Central memory CD4-positive, alpha-beta T cell (primary cell): ENCODE results near the gene PRDM15.

ENCODE experiments used
- DNase-seq: peaks from one replicate; pipeline ENCODE4 v3.0.0; 2022

PRDM15 gene

GRCh38 chr21:41772351-41773080 is 106.6 kb downstream of the PRDM15 start:
- no peak for DNase-seq

GRCh38 chr21:41771625-41771945 is 107.6 kb downstream of the PRDM15 start:
- no peak for DNase-seq

DNA sequence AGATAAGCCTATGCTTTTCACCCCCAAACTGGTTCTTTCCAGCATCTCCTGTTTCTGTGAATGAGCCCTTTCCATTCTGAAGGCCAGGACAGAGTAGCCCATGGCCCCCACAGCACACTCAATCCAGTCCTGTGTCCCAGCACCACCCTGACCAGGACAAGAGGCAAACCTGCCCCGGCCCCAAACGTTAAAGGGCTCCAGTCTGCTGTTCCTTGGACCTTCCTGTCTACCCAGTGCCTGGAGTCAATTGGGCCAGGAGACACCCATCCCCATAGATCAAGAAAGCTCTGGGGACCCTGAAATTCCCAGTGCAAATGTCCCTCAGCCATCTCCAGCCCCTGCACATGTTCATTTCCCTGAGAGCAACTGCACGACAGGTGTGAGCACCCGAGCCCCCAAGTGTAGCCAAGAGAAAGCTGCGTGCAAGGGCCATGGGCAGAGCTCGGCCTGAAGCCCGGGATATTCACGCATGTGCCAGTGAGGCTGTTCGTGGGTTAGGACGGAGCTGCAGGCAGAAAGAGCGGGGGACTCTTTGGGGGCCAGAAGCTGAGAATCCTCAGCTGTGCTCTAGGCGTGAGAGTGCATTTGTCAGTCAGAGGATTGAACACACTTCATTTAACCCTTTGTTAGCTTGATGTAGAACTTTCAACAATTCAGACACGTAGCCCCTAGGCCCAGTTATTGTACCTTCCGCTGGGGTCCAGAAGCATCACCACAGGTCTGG is 108.1 kb downstream of the PRDM15 start:
- DNase-seq: no peak

DNA sequence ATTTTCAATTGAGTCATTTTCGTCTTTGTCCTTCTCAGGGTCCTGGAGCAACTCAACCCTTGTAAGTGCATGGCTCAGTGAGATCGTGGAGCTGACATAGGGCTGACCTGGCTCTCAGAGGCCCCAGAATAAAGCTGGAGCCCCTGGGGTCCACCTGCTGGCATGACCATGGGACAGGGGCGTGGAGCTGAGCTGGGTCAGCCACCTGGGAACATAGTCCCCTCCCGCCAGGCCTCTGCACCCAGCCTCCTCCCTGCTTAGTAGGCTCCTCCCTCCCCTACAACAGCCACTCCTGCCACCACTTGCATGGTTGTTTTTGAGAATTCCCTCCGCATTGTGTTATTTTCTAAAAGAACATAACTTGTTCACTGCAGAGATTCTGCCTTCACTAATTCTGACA is 109.2 kb downstream of the PRDM15 start:
- DNase-seq: no peak

DNA sequence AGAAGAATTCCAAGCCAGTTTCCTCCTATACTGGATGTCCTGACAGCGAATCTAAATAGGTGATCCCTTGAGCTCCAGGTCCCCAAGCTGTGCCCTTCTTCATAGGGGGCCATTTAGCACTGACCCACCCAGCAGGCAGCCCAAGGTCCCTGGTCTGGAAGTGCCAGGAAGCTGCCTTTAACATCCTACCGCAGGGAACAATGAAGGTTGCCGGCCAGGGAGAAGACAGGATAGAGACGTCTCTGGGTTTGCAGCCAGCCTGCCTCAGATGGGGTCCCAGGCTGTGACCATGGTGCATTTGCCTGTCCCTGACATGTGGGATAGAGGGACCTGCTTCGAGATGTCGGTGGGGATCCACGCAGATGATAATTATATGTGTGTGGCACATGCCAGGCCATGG is 109.6 kb downstream of the PRDM15 start:
- DNase-seq: no peak

- no peak for DNase-seq
Measured at GRCh38 chr21:41769111-41769510, 110.0 kb downstream of the PRDM15 start.

DNA sequence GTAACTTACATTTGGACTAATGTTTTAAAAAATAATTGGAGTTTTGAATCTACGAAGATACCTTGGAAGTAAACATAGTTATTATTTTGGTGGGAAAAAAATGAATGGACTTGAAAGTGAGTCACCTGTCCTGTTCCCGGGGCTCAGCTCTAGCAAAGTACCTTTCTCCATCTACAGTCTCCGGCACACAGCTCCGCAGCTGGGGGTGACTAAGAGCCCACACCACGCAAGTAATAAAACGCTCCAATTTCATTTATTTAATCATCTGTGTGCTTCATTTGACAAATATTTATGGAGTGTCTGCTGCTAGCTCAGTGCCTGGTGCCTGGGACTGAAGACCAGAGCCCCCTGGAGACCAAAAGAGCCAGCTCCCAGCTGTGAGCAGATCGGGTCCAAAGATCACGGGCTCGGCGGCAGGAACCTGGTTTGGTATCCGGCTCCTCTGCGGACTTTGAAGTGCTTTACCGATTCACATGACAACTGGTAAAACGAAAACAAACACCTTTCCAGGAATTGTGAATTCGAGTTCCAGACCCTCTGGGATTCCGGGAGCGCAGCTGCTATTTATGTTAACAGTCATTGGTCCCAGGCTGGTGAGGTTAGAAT is 110.6 kb downstream of the PRDM15 start:
- DNase-seq: peak; percentile 15

DNA sequence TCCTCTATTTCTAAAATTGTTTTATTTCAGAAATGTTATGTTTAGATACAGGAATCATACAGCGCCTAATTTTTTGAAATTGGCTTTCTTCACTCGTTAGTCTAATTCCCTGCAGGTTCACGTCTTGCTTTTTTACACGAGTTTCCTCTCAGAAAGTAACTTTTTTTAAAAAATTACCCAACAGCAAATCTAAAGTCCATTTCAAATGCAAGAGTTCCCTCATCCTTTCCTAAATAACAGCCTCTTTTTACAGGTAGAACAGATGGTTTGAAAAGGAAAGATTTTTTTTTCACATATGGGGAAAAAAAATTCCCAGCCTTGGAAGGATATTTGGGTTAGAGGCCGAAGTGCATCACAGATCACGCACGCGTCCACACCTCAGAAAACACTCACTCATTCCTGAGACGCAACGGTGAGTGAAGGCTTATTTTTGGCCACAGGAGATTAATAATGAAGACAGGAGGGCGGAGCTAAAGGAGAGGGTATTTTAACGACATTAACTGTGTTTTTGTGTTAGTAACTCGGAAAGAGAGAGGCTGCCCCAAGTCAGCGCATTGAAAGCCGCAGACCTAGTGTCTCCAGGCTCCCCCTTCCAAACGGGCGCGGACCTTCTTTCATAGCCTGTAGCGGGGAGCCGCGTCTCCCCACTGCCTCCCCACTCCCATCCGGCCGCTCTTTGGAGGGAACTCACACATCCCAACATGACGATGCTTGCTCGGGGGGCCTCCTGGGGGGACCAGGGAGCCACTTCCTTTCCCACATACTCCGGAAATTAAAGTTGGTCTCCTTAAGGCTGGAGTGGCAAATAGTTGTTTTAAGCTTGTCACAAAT is 111.3 kb downstream of the PRDM15 start:
- DNase-seq: no peak

DNA sequence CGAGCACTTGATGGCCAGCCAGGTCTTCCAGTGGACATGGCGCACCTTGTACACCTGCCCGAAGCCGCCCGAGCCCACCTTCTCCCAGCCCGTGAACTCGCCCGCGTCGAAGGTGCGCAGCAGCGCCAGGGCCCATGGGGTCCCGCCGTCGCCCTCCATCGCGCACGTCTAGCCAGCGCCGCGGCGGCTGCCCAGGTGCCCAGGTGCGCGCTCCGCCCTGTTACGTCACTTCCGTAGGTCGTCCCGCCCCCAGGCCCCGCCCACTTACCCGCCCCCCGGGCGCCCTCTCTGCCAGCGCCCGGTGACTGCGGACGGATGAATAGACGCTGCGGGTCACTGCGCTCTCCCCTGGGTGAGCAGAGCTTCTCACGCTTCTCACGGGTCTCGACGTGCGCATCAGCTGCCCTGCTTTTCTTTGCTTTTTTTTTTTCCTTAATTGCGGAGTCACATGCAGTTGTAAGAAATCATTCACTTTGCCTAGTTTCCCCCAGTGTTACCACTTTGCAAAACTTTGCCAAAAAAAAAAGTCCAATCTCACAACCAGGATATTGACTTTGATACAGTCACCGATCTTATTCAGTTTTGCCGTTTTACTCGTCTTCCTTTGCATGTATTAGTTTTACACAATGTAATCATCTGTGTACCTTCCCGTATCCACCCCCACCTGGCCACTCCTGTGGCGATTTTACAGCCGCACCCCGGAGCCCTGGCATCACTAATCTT is 112.1 kb downstream of the PRDM15 start, which contains the start of gene RIPK4:
Gene RIPK4 (minus strand): TSS at position 170 of the 723 bp plus-strand sequence. CDS start 11 bp downstream, at position 159.
- DNase-seq: peak; percentile 26

DNA sequence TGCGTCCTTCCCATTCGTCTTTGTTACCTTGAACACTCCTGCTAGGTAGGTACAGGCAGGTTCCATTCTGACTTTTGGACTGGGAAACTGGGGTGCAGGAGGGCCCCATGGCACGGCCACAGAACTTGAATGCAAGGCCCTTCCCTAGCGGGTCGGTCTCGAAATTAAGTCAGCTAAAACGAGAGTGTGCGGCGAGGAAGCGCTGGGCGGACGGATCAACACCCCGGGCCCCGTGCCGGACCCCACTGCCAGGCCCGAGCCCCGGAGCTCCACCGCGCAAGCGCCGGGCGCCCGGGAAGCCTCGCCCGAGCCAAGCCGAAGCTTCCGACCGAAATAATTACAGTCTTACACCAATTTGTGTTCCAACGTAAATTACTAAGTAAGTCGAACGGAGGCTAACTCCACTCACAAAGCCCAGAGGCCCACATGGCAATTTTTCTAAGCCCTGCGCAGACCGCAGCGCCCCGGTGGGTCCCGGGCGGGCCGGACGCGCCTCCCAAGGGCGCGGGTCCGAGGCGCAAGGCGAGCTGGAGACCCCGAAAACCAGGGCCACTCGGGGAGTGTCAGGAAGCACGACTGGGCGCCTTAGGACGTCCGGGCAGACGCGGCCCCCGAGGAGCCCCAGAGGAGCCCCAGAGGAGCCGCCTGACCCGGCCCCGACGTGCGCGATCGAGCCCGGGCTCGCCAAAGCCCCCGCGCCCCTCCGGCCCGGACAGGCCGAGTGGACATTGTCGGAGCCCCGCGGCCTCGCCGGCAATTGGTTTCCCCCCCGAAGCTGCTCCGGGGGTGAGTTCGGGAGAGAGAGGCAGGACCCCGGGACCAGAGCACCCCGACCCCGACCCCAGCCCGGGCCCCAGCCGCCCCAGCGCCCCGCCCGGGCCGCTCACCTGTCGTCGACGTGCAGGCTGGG is 112.9 kb downstream of the PRDM15 start:
- no peak for DNase-seq

DNA sequence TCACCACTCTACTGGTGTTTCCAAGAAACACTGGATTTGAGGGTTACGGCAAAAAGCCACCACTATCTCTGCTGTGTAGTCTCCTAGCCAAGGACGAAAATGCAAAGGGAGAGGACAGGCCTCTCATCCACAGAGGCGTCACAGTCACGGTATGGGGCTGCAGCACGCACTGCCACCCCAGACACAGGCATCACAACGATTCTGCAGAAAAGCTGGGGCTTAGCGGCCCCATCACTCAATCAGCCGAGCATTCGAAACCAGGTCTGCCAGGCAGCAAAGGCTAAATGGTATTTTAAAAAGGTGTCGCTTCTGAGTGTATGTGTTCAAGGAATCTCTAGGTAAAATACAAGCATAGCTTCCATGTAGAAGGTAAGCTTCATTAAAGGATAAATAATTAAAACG is 113.7 kb downstream of the PRDM15 start:
- no peak for DNase-seq

DNA sequence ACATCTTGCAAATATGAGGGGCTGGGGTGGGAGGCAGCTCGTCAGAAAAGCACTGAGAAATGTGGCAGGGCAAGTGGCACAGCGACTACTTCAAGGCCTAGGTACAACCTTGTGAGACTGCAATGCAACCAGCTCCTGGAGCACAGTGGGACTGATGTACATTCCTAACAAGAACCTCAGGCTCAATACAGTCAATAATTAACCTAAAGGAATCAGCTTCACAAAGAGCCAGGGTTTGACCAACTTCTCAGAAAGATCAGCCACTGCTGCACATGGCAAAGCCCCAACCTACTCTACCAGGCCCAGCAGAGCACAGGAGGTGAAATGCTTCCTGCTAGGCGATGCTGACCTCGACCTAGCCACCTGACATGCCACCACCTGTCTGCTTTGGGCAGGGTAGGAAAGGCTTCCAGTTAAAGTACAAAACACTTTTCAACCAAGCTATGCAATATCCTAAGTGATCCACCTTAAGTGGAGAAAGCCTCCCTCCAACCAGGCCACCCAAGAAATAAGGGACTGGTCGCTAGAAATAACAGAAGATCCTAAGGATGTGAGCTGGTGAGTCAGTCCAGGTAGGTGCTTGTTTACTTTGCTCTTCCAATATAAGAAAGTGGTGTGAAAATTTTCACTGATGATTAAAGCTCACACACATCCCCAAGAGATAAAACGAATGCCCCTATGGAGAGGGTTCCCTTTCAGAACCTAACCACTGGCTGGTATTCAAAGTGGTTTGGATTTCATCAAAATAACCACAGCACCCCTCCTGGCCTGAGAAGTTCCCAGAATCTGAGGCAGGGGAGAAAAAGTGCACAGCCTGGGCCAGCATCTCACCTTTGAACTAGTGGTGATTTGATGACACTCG is 114.4 kb downstream of the PRDM15 start:
- DNase-seq: no peak

DNA sequence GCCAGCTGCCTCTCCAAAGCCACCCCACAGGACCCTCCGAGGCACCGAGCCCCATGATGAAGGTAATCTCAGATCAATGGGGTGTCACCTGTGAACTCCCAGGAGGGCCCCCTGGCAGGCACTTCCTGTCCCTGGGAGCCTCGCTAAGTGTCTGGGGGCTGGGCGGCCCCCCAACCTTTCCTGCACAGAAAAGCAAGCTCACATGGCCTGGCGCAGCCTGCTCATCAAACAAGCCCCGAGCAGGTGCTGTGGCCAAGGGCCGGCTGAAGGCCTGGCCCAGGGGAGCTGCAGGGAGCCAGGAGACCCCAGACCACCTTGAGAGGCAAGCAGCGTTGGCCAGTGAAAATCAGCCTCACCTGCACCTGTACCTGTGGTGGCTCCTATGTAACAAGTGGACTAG is 115.1 kb downstream of the PRDM15 start:
- DNase-seq: no peak

GRCh38 chr21:41763398-41763931 is 115.7 kb downstream of the PRDM15 start:
- DNase-seq: no peak

- DNase-seq: no peak
Measured at GRCh38 chr21:41762753-41763152, 116.4 kb downstream of the PRDM15 start.

DNA sequence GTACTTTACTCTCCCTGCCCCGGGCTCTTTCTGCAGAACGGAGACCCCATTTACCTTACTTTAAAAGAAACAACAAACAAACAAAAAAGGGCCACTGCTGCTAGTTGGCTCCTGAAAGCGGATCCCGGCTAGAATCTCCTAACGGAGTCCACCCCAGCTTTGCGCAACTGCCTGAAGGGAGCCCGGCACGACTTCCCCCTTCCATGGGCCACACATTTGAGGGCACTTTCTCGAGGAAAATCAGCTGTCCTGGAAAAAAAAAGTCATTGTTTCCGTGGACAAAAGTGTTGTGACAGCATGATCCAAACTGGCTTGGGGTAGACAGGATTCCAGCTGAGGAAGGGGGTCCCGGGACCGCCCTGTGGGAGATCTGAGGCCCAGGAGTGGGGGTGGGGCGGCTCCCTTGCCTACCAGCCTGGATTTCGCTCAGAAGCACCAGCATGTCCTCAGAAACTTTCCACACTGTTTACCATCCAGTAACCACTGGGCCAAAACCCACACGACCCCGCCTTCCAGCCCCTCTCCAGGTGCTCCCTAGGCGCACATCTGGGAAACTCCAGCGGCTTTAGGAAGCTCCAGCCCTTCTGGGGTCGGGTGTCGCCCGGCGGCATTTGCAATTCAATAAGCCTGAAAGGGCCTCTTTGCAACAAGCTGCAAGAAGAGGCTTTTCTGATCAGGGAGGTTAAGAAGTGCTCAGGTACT is 117.1 kb downstream of the PRDM15 start:
- no peak for DNase-seq

DNA sequence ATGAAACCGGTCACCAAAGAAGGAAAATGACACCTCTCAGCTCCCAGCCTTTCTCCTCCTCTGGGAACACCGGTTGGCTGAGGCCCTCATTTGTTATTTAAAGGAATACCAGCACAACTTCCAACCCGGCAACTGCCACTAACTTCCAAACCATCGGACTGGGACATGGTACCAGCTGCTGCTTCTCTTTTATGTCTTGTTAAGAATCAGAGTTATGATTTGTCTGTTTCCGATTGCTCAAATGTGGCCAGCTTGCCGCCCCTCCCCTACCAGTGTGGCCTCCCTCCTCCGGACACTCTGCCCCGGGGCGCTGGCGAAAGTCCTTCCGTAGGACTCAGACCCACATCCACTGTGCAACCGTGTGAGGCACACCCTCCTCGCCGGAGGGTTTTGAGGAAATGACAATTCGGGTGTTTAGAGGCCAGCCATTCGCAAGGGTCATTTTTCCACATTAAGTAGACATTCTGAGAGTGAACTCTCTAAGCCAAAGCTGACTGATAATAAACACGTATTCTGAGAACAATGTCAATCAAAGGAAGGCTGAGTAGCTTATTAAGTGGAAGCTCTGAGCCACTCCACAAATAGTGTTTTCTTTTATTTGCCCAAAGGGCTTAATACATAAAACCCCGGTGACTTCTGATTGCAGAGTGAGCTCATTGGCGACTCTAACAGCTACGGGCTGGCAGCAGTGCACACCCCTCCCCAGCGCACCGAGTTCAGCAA is 117.8 kb downstream of the PRDM15 start:
- DNase-seq: no peak

GRCh38 chr21:41760411-41760810 is 118.7 kb downstream of the PRDM15 start:
- no peak for DNase-seq

DNA sequence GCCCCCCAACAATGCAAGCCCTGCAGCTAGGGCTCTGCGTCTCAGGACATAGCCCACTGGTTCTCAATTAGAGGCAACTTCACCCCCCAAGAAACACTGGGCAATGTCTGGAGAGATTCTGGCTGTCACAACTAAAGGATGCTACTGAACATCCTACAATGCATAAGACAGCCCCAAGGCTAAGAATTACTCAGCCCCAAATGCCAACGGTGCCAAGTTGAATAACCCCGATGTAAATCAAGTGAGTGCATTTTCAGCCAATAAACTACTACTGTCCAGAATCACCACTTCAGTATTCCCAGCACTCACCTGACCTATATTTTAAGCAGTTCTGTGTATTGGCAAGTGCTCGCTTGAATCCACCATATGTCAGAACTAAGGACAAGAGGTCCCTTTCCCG is 119.2 kb downstream of the PRDM15 start:
- DNase-seq: no peak
